NCI-H2081 (cell line): ENCODE measurements around the gene GFPT2.

ENCODE experiments used
- DNase-seq, 2 experiments: peaks; one replicate each; lab custom pipeline; 2025; lab: John Stamatoyannopoulos, UW

Gene GFPT2

GRCh38 chr5:180378438-180379344 lies 25.6 kb upstream of the GFPT2 start:
- no peak for DNase-seq

GRCh38 chr5:180377556-180378197 lies 24.5 kb upstream of the GFPT2 start:
- no peak for DNase-seq

GRCh38 chr5:180376511-180376910 lies 23.4 kb upstream of the GFPT2 start:
- DNase-seq: no peak

GRCh38 chr5:180375955-180376354 lies 22.8 kb upstream of the GFPT2 start:
- no peak for DNase-seq

- DNase-seq: no peak
Measured at GRCh38 chr5:180375291-180375690, 22.2 kb upstream of the GFPT2 start.

GRCh38 chr5:180373870-180374269 lies 20.7 kb upstream of the GFPT2 start:
- DNase-seq: no peak

- no peak for DNase-seq
Measured at GRCh38 chr5:180373454-180373853, 20.3 kb upstream of the GFPT2 start.

GRCh38 chr5:180371949-180372348 lies 18.8 kb upstream of the GFPT2 start:
- DNase-seq: no peak

GRCh38 chr5:180370861-180371641 lies 17.9 kb upstream of the GFPT2 start:
- no peak for DNase-seq

- no peak for DNase-seq
Measured at GRCh38 chr5:180367991-180368390, 14.9 kb upstream of the GFPT2 start.

GRCh38 chr5:180367300-180367699 lies 14.2 kb upstream of the GFPT2 start:
- DNase-seq: no peak

- no peak for DNase-seq
Measured at GRCh38 chr5:180366326-180366725, 13.2 kb upstream of the GFPT2 start.

- DNase-seq: no peak
Measured at GRCh38 chr5:180365829-180366228, 12.7 kb upstream of the GFPT2 start.

- no peak for DNase-seq
Measured at GRCh38 chr5:180364306-180364856, 11.2 kb upstream of the GFPT2 start.

GRCh38 chr5:180360078-180360957 lies 7.2 kb upstream of the GFPT2 start:
- DNase-seq: no peak

GRCh38 chr5:180358694-180359093 lies 5.6 kb upstream of the GFPT2 start:
- no peak for DNase-seq

GRCh38 chr5:180358179-180358578 lies 5.0 kb upstream of the GFPT2 start:
- no peak for DNase-seq

- no peak for DNase-seq
Measured at GRCh38 chr5:180354966-180355365, 1.8 kb upstream of the GFPT2 start.

GRCh38 chr5:180353980-180354452 lies 880 bp upstream of the GFPT2 start:
- no peak for DNase-seq

GRCh38 chr5:180352116-180353047 lies 754 bp downstream of the GFPT2 start:
- DNase-seq: no peak
